ENCODE data around the gene TAF4.

Gene TAF4

DNA sequence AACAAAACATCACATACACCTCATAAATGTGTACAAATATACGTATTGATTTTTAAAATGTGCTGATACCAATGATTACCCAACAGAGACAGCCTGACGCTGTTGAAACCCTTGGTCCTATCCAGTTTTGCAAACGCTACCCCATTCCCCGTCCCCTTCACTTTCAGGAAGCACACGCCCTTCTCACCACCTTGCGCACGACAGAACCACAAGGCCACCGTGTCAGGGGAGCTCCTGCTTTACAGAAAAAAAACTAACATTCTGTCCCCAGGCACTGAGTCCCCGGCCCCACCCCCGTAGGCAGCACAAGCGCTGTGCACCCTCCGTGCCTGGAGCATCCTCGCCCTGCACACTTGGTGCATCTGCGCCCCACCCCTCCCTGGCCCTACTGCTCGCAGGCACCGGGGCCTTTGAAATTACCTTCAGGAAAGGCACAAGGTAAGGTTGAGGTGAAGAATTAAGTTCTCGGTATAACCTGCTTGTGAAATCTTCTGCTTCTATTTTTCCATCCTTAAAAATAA lies 58.5 kb downstream of the TAF4 start:
- no peak for DNase-seq (ENCODE audit: extremely low spot score)
- POLR2A ChIA-PET: no interaction called here
- TF ChIP-seq CTCF (IDR thresholded peaks at IDR 0.05; ENCODE audit: control extremely low read depth, extremely low read depth, low read depth, missing control alignments): no peak
- CTCF ChIA-PET: interaction anchor here (0.9 to 1.1 kb wide), 2 partner anchors 129 to 240 kb away, joined by 3 read pairs; no protein-coding TSS in a partner anchor

DNA sequence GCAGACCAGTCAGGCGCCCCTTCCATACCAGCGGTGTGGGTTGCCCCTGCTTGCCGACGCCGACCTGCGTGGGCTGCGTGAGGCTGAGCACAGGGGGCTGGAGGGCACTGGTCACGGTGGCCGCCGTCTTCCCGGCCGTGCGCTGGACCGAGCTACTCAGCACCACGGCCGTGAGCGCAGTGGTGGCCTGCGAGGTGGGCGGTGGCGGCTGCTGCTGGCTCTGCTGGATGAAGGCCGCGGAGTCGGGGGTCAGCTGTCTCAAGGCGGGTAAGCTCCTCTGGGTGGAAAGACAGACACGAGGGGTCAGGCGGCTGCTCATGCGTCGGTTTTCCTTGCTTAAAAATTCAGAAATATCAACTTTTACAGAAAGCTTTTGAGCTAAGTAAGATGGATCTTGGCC lies 59.2 kb downstream of the TAF4 start:
- POLR2A ChIA-PET: no interaction called here
- DNase-seq (ENCODE audit: extremely low spot score): no peak
- no peak for TF ChIP-seq CTCF (IDR thresholded peaks at IDR 0.05; ENCODE audit: control extremely low read depth, extremely low read depth, low read depth, missing control alignments)
- CTCF ChIA-PET: interaction anchor here (0.9 to 1.2 kb wide), 3 partner anchors 128 to 240 kb away, joined by 3 read pairs; no protein-coding TSS in a partner anchor

GRCh38 chr20:62004614-62005013 lies 61.1 kb downstream of the TAF4 start:
- ChIA-PET POLR2A (no interaction called here), CTCF (no interaction called here)
- no peak for DNase-seq (ENCODE audit: extremely low spot score)
- no peak for TF ChIP-seq CTCF (IDR thresholded peaks at IDR 0.05; ENCODE audit: control extremely low read depth, extremely low read depth, low read depth, missing control alignments)

- no peak for TF ChIP-seq CTCF (IDR thresholded peaks at IDR 0.05; ENCODE audit: control extremely low read depth, extremely low read depth, low read depth, missing control alignments)
- ChIA-PET CTCF (no interaction called here), POLR2A (no interaction called here)
These were observed 61.9 kb downstream of the TAF4 start for GRCh38 chr20:62003567-62004405.

GRCh38 chr20:62002882-62003480 lies 62.7 kb downstream of the TAF4 start:
- ChIA-PET POLR2A (no interaction called here), CTCF (no interaction called here)
- TF ChIP-seq CTCF (IDR thresholded peaks at IDR 0.05; ENCODE audit: control extremely low read depth, extremely low read depth, low read depth, missing control alignments): no peak
- no peak for DNase-seq (ENCODE audit: extremely low spot score)

More at GRCh38 chr20:62003567-62004405, 61.9 kb downstream of the TAF4 start:
- no peak for DNase-seq (ENCODE audit: extremely low spot score)

DNA sequence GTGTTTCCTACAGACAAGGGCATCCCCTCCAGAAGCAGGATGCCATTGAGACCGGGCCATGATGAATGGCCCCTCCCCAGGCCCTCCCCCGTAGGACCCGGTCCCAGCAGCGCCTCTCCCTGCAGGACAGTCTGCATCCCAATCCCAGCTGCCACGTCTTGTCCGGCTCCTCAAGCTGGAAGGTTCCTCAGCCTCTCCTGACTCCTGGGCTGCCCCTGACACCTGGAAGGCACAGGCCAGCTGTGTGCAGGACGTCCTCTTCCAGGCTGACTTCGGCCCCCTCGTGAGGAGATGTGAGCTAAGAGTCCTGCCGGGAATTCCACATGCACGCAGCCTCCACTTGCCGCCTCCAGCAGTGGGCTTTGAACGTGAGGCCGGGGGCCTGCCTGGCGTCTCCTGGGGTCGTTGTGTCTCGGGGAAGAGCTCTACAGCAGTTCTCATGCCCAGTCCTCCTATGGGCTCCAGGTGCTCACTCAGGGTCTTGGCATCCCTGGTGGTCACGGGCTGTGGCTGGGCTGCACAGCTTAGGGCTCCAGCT lies 64.4 kb downstream of the TAF4 start:
- ChIA-PET POLR2A (no interaction called here), CTCF (interaction anchor here (2.4 kb wide), 1 partner anchor 10 kb away, joined by 8 read pairs; no protein-coding TSS in a partner anchor)
- DNase-seq (ENCODE audit: extremely low spot score): no peak
- no peak for TF ChIP-seq CTCF (IDR thresholded peaks at IDR 0.05; ENCODE audit: control extremely low read depth, extremely low read depth, low read depth, missing control alignments)
